Uterus (tissue), 4 donors: ENCODE measurements around the gene THAP4. TPM values are rescaled to one million over a fixed set of nuclear protein-coding genes. Genes with fewer than 3 reads are reported as not detected.

Source experiments
- DNase-seq, 2 donors: peaks; one replicate each; pipeline ENCODE4 v3.0.0-alpha.2; 2019 to 2020
- H3K27ac ChIP-seq, 2 donors: fragments of 200-600 bp; sonication (generic); 1 replicate in 1 of 2; 2 replicates in 1 of 2; pipeline ENCODE4 v1.5.1; 2016 to 2018
- H3K27me3 ChIP-seq, 2 donors: fragments of 200-600 bp; sonication (generic); one replicate each; pipeline ENCODE4 v1.5.1; 2018 to 2019; ENCODE audit warnings: control low read depth in 1 of 2
- H3K36me3 ChIP-seq, 2 donors: fragments of 200-600 bp; sonication (generic); one replicate each; pipeline ENCODE4 v1.5.1; 2019; ENCODE audit warnings: control low read depth in 1 of 2
- H3K4me1 ChIP-seq, 2 donors: fragments of 200-600 bp; sonication (generic); one replicate each; pipeline ENCODE4 v1.5.1; 2018 to 2019; ENCODE audit warnings: control low read depth in 1 of 2
- H3K4me3 ChIP-seq, 2 donors: fragments of 200-600 bp; sonication (generic); 1 replicate in 1 of 2; 2 replicates in 1 of 2; pipeline ENCODE4 v1.5.1; 2018 to 2019; ENCODE audit warnings: mild to moderate bottlenecking in 1 of 2
- H3K9me3 ChIP-seq, 2 donors: fragments of 200-600 bp; sonication (generic); one replicate each; pipeline ENCODE4 v1.5.1; 2019; ENCODE audit warnings: control low read depth in 1 of 2
- POLR2A ChIP-seq, 2 donors: fragments of 450-650 bp; IDR thresholded peaks; one replicate each; pipeline ENCODE4 v1.6.1; 2016; ENCODE audit warnings: antibody characterized with exemption in 2 of 2, mild to moderate bottlenecking in 1 of 2, moderate library complexity in 1 of 2
- intact Hi-C: fragments of 100-400 bp; cut with DNase I; formaldehyde crosslinking; loops from one replicate; pipeline ENCODE4 v1.15.1; 2023; ENCODE audit warnings: low total_unique reads
- small RNA-seq: library from RNA; depleted of rRNA; stranded (forward); fragments of <200 nt; gene quantifications from one replicate; pipeline ENCODE3, GENCODE V24; 2016
- total RNA-seq, 4 donors: library from RNA; depleted of rRNA in 3 of 4; stranded (reverse); fragments of >200 nt in 3 of 4; gene quantifications; one replicate each; pipeline versions ENCODE4 v1.1.0 to v1.2.4, GENCODE V29; 2014 to 2023
- TF ChIP-seq, protein P1 (sequence below), 4 experiments: fragments of 200-600 bp in 2 of 4; fragments of 450-650 bp in 2 of 4; sonication (generic) in 2 of 4; IDR thresholded peaks; one replicate each; pipeline ENCODE4 v1.5.1; 2016 to 2019; ENCODE audit warnings: antibody characterized with exemption in 4 of 4, mild to moderate bottlenecking in 2 of 4, moderate library complexity in 1 of 4
- donor health status: DM: yes; HTN: yes; CAD: no.

Gene THAP4
- total RNA-seq, 4 donors from 2014 or later = 21.2 to 42.7 (median 28.9) TPM

- no peaks in the 10 kb centered on the region for H3K4me1 ChIP-seq
- intact Hi-C loops = no loop called here
- no peaks in the 10 kb centered on the region for H3K36me3 ChIP-seq
- no peaks in the 10 kb centered on the region for H3K9me3 ChIP-seq
- H3K27me3 ChIP-seq = no peaks in the 10 kb centered on the region
- no peak for TF ChIP-seq POLR2A (IDR thresholded peaks at IDR 0.05)
- TF ChIP-seq, protein P1, sequence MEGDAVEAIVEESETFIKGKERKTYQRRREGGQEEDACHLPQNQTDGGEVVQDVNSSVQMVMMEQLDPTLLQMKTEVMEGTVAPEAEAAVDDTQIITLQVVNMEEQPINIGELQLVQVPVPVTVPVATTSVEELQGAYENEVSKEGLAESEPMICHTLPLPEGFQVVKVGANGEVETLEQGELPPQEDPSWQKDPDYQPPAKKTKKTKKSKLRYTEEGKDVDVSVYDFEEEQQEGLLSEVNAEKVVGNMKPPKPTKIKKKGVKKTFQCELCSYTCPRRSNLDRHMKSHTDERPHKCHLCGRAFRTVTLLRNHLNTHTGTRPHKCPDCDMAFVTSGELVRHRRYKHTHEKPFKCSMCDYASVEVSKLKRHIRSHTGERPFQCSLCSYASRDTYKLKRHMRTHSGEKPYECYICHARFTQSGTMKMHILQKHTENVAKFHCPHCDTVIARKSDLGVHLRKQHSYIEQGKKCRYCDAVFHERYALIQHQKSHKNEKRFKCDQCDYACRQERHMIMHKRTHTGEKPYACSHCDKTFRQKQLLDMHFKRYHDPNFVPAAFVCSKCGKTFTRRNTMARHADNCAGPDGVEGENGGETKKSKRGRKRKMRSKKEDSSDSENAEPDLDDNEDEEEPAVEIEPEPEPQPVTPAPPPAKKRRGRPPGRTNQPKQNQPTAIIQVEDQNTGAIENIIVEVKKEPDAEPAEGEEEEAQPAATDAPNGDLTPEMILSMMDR (IDR thresholded peaks at IDR 0.05) = no peak
- DNase-seq = no peak
- H3K27ac ChIP-seq = no peak overlapping the region
- no peak overlapping the region for H3K4me3 ChIP-seq
Measured at GRCh38 chr2:241535871-241536655, 100.9 kb downstream of the THAP4 start.

GRCh38 chr2:241534701-241535375 is 102.1 kb downstream of the THAP4 start:
- Histone ChIP-seq H3K4me1 (no peaks in the 10 kb centered on the region), H3K27ac (no peak overlapping the region), H3K9me3 (no peaks in the 10 kb centered on the region), H3K27me3 (no peaks in the 10 kb centered on the region), H3K4me3 (no peak overlapping the region), H3K36me3 (no peaks in the 10 kb centered on the region)
- DNase-seq = no peak
- intact Hi-C loops = no loop called here
- no peak for TF ChIP-seq POLR2A (IDR thresholded peaks at IDR 0.05)
- TF ChIP-seq, protein P1 (IDR thresholded peaks at IDR 0.05) = no peak

Small RNA genes within 50 kb of the gene (small RNA-seq; reads per million reads assigned to genes)
- not detected for gene RNA5SP122

Other genes with a start within 250 kb of the THAP4 start
- 100 to 1,000 TPM in 3 of 4 donors, 10 to 100 TPM in 1; 77.6 to 191 (median 165) TPM for gene STK25, start 128.6 kb downstream of the THAP4 start, total RNA-seq
- gene BOK, start 78.4 kb downstream of the THAP4 start, total RNA-seq = 10 to 100 TPM; 22.9 to 31.2 (median 26.4) TPM
- gene ATG4B, start 535 bp upstream of the THAP4 start, total RNA-seq = 10 to 100 TPM; 14.4 to 99.8 (median 56.7) TPM
- 10 to 100 TPM in 1 of 4 donors, 1 to 10 TPM in 2, under 1 TPM in 1; 0.59 to 17.8 (median 8.4) TPM for gene DTYMK, start 49.7 kb upstream of the THAP4 start, total RNA-seq
- 10 to 100 TPM in 3 of 4 donors, 1 to 10 TPM in 1; 6.8 to 50.0 (median 27.9) TPM for gene ING5, start 64.9 kb upstream of the THAP4 start, total RNA-seq
- 10 to 100 TPM in 2 of 4 donors, 1 to 10 TPM in 2; 5.3 to 54.4 (median 13.7) TPM for gene D2HGDH, start 97.5 kb upstream of the THAP4 start, total RNA-seq
- gene GAL3ST2, start 139.7 kb upstream of the THAP4 start, total RNA-seq = under 1 TPM in 2 of 4 donors, not detected in 2; 0.21 to 0.29 TPM
- gene NEU4, start 172.0 kb upstream of the THAP4 start, total RNA-seq = under 1 TPM in 2 of 4 donors, not detected in 2; 0.21 to 0.29 TPM
- under 1 TPM in 1 of 4 donors, not detected in 3; 0.21 TPM for gene PDCD1, start 221.7 kb upstream of the THAP4 start, total RNA-seq
- under 1 TPM in 1 of 4 donors, not detected in 3; 0.15 TPM for gene RTP5, start 232.6 kb upstream of the THAP4 start, total RNA-seq